NCI-H128 (cell line): ENCODE measurements around the gene P3H2.
"Not testable (repeated sequence)": the region's sequence is repeated elsewhere in the genome, so short reads cannot be mapped to it uniquely, and the experiment has no call there.

ENCODE experiments used
- DNase-seq: peaks from one replicate; lab custom pipeline; 2025; ENCODE audit not compliant: unreplicated experiment; lab: John Stamatoyannopoulos, UW

P3H2 gene

DNA sequence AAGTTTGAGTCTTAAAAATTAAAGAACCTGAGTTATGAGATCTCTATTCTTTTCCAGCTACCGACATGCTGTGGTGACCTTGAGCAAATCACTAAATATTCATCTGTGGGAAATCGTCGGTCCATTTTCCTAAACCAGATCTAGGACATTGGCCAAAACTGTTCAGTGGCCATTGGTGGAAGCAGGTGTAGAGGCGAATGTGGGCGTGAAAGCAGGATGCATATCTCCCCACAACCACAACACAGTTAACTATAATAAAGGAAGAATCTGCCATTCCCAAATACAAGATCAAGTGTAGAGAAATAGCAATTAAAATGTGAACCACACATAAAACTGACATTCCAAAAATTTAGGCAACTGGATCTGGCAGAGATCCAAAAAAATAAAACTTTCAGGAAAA lies 129.9 kb downstream of the P3H2 start:
- DNase-seq, result no peak

DNA sequence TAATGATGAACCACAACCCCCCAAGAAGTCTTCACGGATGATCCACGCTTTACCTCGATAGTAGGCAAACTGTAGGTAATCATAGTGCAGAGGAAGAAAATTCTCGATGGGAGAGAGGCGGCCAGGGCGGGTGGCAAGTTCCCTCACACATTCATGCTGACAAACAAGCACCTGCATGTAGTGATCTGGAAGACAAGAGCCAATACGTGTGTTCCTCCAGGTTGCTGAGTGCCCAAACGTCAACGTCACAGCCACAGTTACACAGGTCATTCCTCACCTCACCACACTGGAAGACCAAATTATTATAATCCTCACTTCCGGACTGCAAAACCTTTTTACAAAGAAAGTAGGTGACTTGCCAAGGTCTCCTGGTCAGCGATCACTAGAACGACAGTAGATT lies 131.8 kb downstream of the P3H2 start:
- no peak for DNase-seq

DNA sequence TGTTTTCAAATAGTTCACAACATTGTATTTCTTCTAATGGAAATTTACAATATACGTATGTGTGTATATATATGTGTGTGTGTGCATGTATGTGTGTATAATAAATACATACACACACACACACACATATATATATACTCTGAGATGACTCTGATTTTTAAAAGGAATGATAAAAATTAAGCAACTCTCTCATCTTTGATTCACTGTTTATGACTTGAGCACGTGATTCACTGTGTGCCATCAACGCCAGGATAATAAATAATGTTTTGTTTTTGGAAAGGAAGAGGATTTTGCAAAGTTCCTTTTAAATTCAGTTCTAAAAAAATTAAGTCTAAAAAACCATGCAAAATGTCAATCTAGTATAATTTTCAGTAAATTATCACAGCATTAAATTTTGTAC lies 132.4 kb downstream of the P3H2 start:
- DNase-seq, result no peak

DNA sequence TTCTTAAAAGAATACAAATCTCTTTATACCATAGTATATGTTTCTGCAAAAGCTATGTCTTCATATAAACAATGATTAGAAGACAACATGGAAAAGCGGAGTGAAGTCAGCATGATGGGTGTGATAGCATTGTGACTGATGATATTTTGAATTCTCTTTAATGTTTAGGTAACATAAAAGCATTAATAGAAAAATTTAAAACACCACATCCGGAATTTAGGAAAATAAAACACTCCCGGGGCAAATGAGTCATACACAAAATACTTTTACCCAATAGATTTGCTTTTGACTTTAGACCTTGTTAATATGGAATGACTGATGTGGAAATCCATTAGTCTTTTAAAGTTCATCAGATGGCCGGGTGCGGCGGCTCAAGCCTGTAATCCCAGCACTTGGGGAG lies 134.7 kb downstream of the P3H2 start:
- DNase-seq, result no peak

GRCh38 chr3:189983612-189984011 lies 137.1 kb downstream of the P3H2 start:
- DNase-seq, result no peak

DNA sequence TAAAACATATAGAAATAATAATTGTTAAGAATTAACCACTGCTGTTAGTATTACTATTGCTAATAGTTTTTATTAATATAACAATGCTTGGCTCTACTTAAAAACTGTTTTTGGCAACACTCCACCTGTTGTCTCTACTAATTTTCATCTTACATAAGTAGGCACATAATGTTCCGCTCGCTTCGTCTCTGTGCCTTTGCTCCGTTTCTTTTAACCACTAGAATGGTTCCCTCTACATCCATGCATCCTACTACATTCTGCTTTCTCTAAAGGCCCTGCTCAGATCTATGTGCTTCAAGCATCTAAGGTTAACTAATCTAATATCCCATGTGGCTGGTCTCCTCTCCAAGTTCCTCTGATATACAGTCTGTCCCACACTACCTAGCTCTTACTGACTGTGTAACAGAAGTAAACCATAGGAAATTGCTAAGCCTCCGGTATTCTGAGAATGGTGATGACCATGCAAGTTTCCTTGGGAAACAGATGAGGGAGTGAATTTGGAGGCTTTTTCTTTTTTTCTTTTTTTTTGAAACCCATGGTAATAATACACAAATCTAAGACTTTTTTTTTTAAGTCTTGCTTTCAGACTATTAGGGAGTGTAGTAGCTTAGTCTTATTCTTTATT lies 138.3 kb downstream of the P3H2 start:
- DNase-seq, result no peak

- no peak for DNase-seq
Measured at GRCh38 chr3:189981668-189982067, 139.0 kb downstream of the P3H2 start.

- no peak for DNase-seq
Measured at GRCh38 chr3:189978753-189979152, 141.9 kb downstream of the P3H2 start.

- DNase-seq, result no peak
Measured at GRCh38 chr3:189977174-189977573, 143.5 kb downstream of the P3H2 start.

- DNase-seq, result no peak
Measured at GRCh38 chr3:189975391-189975990, 145.2 kb downstream of the P3H2 start.

GRCh38 chr3:189974359-189974758 lies 146.3 kb downstream of the P3H2 start:
- no peak for DNase-seq

DNA sequence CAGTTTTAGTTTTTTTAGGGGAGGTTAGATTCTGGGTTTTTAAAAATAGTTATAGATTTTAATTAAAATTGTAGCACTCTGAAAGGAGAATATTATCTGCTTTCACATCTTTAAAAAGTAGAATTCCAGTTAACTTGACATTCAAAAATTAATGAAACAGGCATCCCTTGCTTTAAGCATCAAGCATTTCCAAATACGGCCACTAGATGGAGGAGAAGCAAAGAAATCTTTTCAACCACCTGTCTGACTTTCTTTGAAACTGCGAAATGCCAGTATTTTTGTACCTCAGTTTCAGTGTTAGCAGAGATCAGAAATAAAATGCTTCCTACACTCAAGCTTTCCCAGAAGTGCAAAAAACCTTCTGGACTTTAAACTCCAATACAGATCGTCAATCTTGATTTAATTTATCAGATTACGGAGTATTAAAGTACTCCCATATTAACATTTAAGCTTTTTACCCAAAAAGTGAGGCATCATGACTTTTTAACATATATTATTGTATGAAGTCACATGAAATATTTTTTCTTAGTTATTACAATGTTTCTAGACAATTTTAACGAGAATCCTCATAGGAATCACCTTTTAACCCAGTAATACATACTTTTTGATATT lies 153.3 kb downstream of the P3H2 start:
- peak; percentile 42 for DNase-seq

DNA sequence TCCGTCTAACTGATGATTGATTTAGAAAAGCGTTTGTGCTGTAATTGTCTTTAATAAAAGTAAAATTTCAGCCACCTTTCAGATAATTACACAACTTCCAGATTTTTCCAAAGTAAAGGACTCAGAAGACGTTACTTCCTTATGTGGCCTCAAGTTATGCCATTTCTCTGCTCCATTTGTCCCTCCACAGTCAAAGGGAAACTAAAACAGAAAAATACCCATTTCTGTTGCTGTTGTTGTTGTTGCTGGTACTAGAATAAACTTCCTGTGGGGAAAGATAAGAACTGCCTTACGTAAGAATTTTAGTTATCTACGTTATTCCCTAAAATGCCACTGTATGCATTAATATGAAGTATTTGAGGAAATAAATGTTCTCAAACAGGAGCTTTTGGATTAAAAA lies 153.9 kb downstream of the P3H2 start:
- no peak for DNase-seq

GRCh38 chr3:189964623-189965332 lies 155.9 kb downstream of the P3H2 start:
- DNase-seq, result no peak

- DNase-seq, result no peak
Measured at GRCh38 chr3:189962466-189962865, 158.2 kb downstream of the P3H2 start.

DNA sequence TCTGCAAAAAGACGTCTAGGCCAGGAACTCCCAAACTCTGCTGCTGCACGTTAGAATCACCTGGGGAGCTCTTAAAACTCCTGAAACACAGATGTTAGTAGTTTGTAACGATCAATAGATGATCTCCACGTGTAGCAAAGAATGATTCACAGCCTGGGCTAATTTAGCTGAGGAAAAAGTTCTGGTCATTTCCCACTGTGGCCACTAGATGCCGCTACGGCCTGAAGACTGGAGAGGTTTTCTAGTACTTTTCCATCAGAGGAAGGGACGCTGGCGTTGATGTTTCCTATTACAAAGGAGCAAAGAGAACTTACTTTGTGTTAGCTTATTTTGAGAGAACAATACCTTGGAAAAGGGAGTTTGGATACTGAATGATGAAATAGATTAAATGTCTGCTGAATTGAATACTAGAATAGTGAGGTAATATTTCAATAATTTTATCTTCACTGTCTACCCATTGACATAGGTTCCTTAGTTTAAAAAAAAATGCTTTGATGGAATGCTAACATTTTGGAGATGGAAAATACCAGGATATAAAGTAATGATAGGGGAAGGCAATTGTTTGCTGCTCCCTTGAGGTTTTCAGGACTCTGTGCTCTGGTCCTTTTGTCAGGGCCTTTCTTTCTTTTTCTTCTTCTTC lies 159.1 kb downstream of the P3H2 start:
- peak; percentile 82 for DNase-seq

DNA sequence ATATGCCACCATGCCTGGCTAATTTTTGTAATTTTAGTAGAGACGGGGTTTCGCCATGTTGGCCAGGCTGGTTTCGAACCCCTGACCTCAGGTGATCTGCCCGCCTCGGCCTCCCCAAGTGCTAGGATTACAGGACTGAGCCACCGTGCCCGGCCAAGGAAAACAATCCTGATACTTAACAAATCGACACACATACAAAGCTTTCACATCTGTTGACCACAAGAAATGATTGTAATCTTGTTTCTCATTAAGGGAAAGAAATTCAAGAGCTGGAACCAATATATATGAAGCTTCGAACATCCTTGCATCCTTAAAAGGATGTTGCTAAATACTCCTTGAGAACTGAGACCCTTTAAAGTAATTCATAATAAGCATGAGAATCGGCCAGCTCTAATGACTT lies 159.6 kb downstream of the P3H2 start:
- DNase-seq, result not testable (repeated sequence)

- no peak for DNase-seq
Measured at GRCh38 chr3:189954733-189955665, 165.7 kb downstream of the P3H2 start.

- DNase-seq, result no peak
Measured at GRCh38 chr3:189953551-189953950, 167.1 kb downstream of the P3H2 start.

- DNase-seq, result no peak
Measured at GRCh38 chr3:189952272-189952671, 168.4 kb downstream of the P3H2 start.

GRCh38 chr3:189950258-189950657 lies 170.4 kb downstream of the P3H2 start:
- DNase-seq, result no peak
